ENCODE data around the gene ETV3.

The ETV3 gene

GRCh38 chr1:157086299-157086698, 51.9 kb downstream of the ETV3 start:
- Mint-ChIP-seq H3K36me3 (no peaks in the 10 kb centered on the region), H3K4me3 (no peak overlapping the region), H3K4me1 (peaks cover 8% of the 10 kb centered on the region), H3K9me3 (no peaks in the 10 kb centered on the region), H3K27ac (no peak overlapping the region)
- DNase-seq (ENCODE audit: low spot score in 2 of 2) (no peak), ATAC-seq (no peak)

- Mint-ChIP-seq H3K4me3 (no peak overlapping the region), H3K27ac (no peak overlapping the region), H3K9me3 (no peaks in the 10 kb centered on the region), H3K4me1 (peaks cover 7% of the 10 kb centered on the region), H3K36me3 (no peaks in the 10 kb centered on the region)
- no peak for ATAC-seq
- no peak for DNase-seq (ENCODE audit: low spot score in 2 of 2)
These were observed 52.8 kb downstream of the ETV3 start for GRCh38 chr1:157085421-157085820.

GRCh38 chr1:157084720-157085119, 53.5 kb downstream of the ETV3 start:
- Mint-ChIP-seq H3K27ac (no peak overlapping the region), H3K4me1 (no peaks in the 10 kb centered on the region), H3K36me3 (no peaks in the 10 kb centered on the region), H3K9me3 (no peaks in the 10 kb centered on the region), H3K4me3 (no peak overlapping the region)
- no peak for ATAC-seq
- DNase-seq (ENCODE audit: low spot score in 2 of 2): no peak

- H3K4me3 Mint-ChIP-seq: no peak overlapping the region
- no peaks in the 10 kb centered on the region for H3K36me3 Mint-ChIP-seq
- H3K4me1 Mint-ChIP-seq: no peaks in the 10 kb centered on the region
- no peak for ATAC-seq
- H3K27ac Mint-ChIP-seq: no peak overlapping the region
- DNase-seq (ENCODE audit: low spot score in 2 of 2): no peak
- H3K9me3 Mint-ChIP-seq: no peaks in the 10 kb centered on the region
These were observed 56.5 kb downstream of the ETV3 start for GRCh38 chr1:157081707-157082106.

GRCh38 chr1:157080714-157081113, 57.5 kb downstream of the ETV3 start:
- no peaks in the 10 kb centered on the region for H3K9me3 Mint-ChIP-seq
- H3K4me1 Mint-ChIP-seq: no peaks in the 10 kb centered on the region
- H3K36me3 Mint-ChIP-seq: no peaks in the 10 kb centered on the region
- H3K4me3 Mint-ChIP-seq: no peak overlapping the region
- no peak for ATAC-seq
- H3K27ac Mint-ChIP-seq: no peak overlapping the region
- DNase-seq (ENCODE audit: low spot score in 2 of 2): no peak

GRCh38 chr1:157077394-157077793, 60.8 kb downstream of the ETV3 start:
- Mint-ChIP-seq H3K27ac (no peak overlapping the region), H3K4me1 (no peaks in the 10 kb centered on the region), H3K9me3 (no peaks in the 10 kb centered on the region), H3K36me3 (no peaks in the 10 kb centered on the region), H3K4me3 (no peak overlapping the region)
- ATAC-seq: no peak
- DNase-seq (ENCODE audit: low spot score in 2 of 2): no peak

GRCh38 chr1:157073944-157074685, 64.1 kb downstream of the ETV3 start:
- no peak overlapping the region for H3K4me3 Mint-ChIP-seq
- ATAC-seq (no peak), DNase-seq (ENCODE audit: low spot score in 2 of 2) (peak in 1 of 2 donors; percentile 60)
- H3K9me3 Mint-ChIP-seq: no peaks in the 10 kb centered on the region
- H3K36me3 Mint-ChIP-seq: no peaks in the 10 kb centered on the region
- H3K4me1 Mint-ChIP-seq: no peaks in the 10 kb centered on the region
- H3K27ac Mint-ChIP-seq: no peak overlapping the region
